Gastroesophageal sphincter (tissue), 4 donors: Measurements from ENCODE around the gene LETM1. TPM values are rescaled to one million over a fixed set of nuclear protein-coding genes. Genes with fewer than 3 reads are reported as not detected.

Experiments used
- ATAC-seq: fragments of 150-250 bp; one replicate; pipeline ENCODE4 v1.9.1; 2016; ENCODE audit warnings: mild to moderate bottlenecking, moderate library complexity
- H3K27ac ChIP-seq, 4 donors: fragments of 200-600 bp; sonication (generic) in 3 of 4; 1 replicate in 3 of 4; 2 replicates in 1 of 4; pipeline ENCODE4 v1.5.1; 2016 to 2019
- H3K27me3 ChIP-seq: fragments of 200-600 bp; sonication (generic); one replicate; pipeline ENCODE4 v1.5.1; 2019
- H3K36me3 ChIP-seq, 2 donors: fragments of 200-600 bp; sonication (generic); one replicate each; pipeline ENCODE4 v1.5.1; 2019; ENCODE audit warnings: control low read depth in 1 of 2
- H3K4me1 ChIP-seq, 3 donors: fragments of 200-600 bp; sonication (generic); 1 replicate in 2 of 3; 2 replicates in 1 of 3; pipeline ENCODE4 v1.5.1; 2016 to 2019; ENCODE audit warnings: control low read depth in 2 of 3
- H3K4me3 ChIP-seq, 2 donors: fragments of 200-600 bp; sonication (generic); one replicate each; pipeline ENCODE4 v1.5.1; 2019; ENCODE audit warnings: mild to moderate bottlenecking in 1 of 2, moderate library complexity in 1 of 2
- H3K9me3 ChIP-seq, 3 donors: fragments of 200-600 bp; sonication (generic); one replicate each; pipeline ENCODE4 v1.5.1; 2017 to 2019; ENCODE audit warnings: control low read depth in 2 of 3
- EP300 ChIP-seq: sonication (generic); formaldehyde crosslinking; IDR thresholded peaks from one replicate; pipeline ENCODE4 v1.6.1; 2017; ENCODE audit warnings: antibody characterized with exemption, mild to moderate bottlenecking
- POLR2A ChIP-seq, 2 donors: fragments of 450-650 bp; IDR thresholded peaks; one replicate each; pipeline ENCODE4 v1.6.1; 2017; ENCODE audit warnings: antibody characterized with exemption in 2 of 2, mild to moderate bottlenecking in 2 of 2, moderate library complexity in 1 of 2
- POLR2AphosphoS5 ChIP-seq: sonication (generic); formaldehyde crosslinking; IDR thresholded peaks from one replicate; pipeline ENCODE4 v1.6.1; 2017; ENCODE audit warnings: antibody characterized with exemption
- WGBS, 2 donors: methylation state at CpG; one replicate each; pipeline ENCODE4 v1.1.5; 2018; ENCODE audit warnings: low coverage in 1 of 2; 5-methylcytosine and 5-hydroxymethylcytosine counted together
- total RNA-seq, 4 donors: library from RNA; depleted of rRNA; stranded (reverse); fragments of >200 nt; gene quantifications; one replicate each; pipeline ENCODE4 v1.1.0, GENCODE V29; 2016
- TF ChIP-seq, protein P1 (sequence below), 4 experiments: fragments of 200-600 bp in 2 of 4; fragments of 450-650 bp in 2 of 4; sonication (generic) in 1 of 4; IDR thresholded peaks; one replicate each; pipeline ENCODE4 v1.5.1; 2017 to 2019; ENCODE audit warnings: antibody characterized with exemption in 4 of 4, mild to moderate bottlenecking in 2 of 4, moderate library complexity in 2 of 4

Gene LETM1
- total RNA-seq, 4 donors from 2014 or later, result 24.0 to 29.2 (median 26.9) TPM

DNA sequence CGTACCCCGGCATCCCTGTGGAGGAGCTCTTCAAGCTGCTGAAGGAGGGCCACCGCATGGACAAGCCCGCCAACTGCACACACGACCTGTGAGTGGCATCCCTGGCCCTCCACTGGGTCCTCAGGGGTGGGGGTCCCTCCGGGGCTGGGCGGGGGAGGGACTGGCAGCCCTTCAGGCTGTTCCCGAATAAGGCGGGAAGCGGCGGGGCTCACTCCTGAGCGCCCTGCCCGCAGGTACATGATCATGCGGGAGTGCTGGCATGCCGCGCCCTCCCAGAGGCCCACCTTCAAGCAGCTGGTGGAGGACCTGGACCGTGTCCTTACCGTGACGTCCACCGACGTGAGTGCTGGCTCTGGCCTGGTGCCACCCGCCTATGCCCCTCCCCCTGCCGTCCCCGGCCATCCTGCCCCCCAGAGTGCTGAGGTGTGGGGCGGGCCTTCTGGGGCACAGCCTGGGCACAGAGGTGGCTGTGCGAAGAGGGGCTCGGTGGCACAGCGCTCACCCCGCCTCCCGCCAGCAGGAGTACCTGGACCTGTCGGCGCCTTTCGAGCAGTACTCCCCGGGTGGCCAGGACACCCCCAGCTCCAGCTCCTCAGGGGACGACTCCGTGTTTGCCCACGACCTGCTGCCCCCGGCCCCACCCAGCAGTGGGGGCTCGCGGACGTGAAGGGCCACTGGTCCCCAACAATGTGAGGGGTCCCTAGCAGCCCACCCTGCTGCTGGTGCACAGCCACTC lies 49.2 kb downstream of the LETM1 start:
- Histone ChIP-seq H3K27ac (no peak overlapping the region), H3K36me3 (peaks cover 0 to 11% of the 10 kb centered on the region in 2 donors), H3K27me3 (peaks cover 21% of the 10 kb centered on the region), H3K4me3 (no peak overlapping the region), H3K4me1 (no peaks in the 10 kb centered on the region), H3K9me3 (no peaks in the 10 kb centered on the region)
- WGBS, 2 donors, result no CpG with 5 or more reads among the region's 41 CpGs
- TF ChIP-seq POLR2AphosphoS5, result no peak
- TF ChIP-seq, protein P1, sequence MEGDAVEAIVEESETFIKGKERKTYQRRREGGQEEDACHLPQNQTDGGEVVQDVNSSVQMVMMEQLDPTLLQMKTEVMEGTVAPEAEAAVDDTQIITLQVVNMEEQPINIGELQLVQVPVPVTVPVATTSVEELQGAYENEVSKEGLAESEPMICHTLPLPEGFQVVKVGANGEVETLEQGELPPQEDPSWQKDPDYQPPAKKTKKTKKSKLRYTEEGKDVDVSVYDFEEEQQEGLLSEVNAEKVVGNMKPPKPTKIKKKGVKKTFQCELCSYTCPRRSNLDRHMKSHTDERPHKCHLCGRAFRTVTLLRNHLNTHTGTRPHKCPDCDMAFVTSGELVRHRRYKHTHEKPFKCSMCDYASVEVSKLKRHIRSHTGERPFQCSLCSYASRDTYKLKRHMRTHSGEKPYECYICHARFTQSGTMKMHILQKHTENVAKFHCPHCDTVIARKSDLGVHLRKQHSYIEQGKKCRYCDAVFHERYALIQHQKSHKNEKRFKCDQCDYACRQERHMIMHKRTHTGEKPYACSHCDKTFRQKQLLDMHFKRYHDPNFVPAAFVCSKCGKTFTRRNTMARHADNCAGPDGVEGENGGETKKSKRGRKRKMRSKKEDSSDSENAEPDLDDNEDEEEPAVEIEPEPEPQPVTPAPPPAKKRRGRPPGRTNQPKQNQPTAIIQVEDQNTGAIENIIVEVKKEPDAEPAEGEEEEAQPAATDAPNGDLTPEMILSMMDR (IDR thresholded peaks at IDR 0.05), result no peak
- no peak for TF ChIP-seq POLR2A (IDR thresholded peaks at IDR 0.05)
- TF ChIP-seq EP300, result no peak
- no peak for ATAC-seq

DNA sequence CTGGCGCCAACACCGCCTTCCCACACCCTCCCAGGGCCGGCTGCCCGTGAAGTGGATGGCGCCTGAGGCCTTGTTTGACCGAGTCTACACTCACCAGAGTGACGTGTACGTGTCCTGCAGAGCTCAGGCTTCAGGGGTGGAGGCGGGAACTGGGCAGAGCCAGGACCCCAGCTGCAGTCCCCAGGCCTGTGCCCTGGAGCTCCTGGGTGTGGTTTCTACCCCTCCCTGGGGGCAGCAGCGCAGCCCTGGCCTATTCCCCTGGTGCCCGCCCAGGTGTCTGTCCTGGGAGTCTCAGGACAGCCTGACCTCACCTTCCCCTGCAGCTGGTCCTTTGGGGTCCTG lies 49.8 kb downstream of the LETM1 start:
- Histone ChIP-seq H3K27me3 (peaks cover 21% of the 10 kb centered on the region), H3K4me1 (no peaks in the 10 kb centered on the region), H3K36me3 (peaks cover 0 to 5% of the 10 kb centered on the region in 2 donors), H3K27ac (no peak overlapping the region), H3K4me3 (no peak overlapping the region), H3K9me3 (no peaks in the 10 kb centered on the region)
- no peak for ATAC-seq
- no CpG with 5 or more reads among the region's 11 CpGs for WGBS, 2 donors
- TF ChIP-seq EP300 (no peak), POLR2AphosphoS5 (no peak), POLR2A (IDR thresholded peaks at IDR 0.05) (no peak)
- TF ChIP-seq, protein P1 (IDR thresholded peaks at IDR 0.05), result no peak

DNA sequence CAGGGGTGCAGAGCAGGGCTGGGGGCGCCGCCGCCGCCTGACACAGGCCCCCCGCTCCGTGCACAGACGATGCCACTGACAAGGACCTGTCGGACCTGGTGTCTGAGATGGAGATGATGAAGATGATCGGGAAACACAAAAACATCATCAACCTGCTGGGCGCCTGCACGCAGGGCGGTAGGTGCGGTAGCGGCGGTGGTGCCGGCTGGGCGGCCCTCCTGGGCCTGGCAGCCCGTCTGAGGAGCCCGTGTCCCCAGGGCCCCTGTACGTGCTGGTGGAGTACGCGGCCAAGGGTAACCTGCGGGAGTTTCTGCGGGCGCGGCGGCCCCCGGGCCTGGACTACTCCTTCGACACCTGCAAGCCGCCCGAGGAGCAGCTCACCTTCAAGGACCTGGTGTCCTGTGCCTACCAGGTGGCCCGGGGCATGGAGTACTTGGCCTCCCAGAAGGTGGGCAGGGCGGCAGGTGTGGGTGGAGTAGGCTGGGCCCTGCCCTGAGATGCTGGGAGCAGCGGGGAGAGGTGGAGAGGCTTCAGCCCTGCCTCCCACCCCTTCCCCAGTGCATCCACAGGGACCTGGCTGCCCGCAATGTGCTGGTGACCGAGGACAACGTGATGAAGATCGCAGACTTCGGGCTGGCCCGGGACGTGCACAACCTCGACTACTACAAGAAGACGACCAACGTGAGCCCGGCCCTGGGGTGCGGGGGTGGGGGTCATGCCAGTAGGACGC lies 50.3 kb downstream of the LETM1 start:
- H3K27me3 ChIP-seq, result peaks cover 24% of the 10 kb centered on the region
- no peaks in the 10 kb centered on the region for H3K9me3 ChIP-seq
- H3K4me1 ChIP-seq, result no peaks in the 10 kb centered on the region
- WGBS, 2 donors, result no CpG with 5 or more reads among the region's 47 CpGs
- H3K27ac ChIP-seq, result no peak overlapping the region
- no peak overlapping the region for H3K4me3 ChIP-seq
- no peak for ATAC-seq
- H3K36me3 ChIP-seq, result peaks cover 0 to under 1% of the 10 kb centered on the region in 2 donors
- no peak for TF ChIP-seq POLR2AphosphoS5

DNA sequence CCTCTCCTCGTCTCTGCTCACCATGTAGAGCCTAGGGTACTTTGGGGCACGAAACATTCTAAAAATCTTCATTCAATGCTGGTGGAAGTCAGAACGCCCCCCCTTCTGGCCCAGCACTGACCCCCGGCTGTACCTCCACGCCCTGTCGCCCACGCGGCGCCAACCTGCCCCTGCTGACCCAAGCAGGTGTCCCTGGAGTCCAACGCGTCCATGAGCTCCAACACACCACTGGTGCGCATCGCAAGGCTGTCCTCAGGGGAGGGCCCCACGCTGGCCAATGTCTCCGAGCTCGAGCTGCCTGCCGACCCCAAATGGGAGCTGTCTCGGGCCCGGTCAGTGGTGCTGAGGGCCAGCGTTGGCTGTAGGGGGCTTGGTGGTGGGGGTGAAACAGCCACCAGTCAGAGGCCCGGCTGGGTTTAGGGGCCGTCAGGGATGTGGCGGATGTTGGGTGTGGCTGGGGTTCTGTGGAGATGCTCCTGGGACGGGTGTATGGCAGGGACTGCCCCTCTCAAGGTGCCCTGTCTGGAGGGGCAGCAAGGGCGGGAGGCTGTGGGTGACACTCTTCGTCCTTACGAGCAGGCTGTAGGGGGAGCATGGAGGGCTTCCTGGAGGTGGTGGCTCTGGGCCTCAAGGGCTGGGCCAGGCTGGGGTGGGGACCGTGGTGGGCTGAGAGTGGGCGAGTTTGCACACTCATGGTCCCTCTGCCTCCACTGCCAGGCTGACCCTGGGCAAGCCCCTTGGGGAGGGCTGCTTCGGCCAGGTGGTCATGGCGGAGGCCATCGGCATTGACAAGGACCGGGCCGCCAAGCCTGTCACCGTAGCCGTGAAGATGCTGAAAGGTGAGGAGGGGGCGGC lies 51.1 kb downstream of the LETM1 start:
- no peaks in the 10 kb centered on the region for H3K36me3 ChIP-seq
- no peak overlapping the region for H3K27ac ChIP-seq
- H3K9me3 ChIP-seq, result no peaks in the 10 kb centered on the region
- TF ChIP-seq POLR2A (IDR thresholded peaks at IDR 0.05), result no peak
- TF ChIP-seq EP300, result no peak
- no peak for TF ChIP-seq POLR2AphosphoS5
- TF ChIP-seq, protein P1 (IDR thresholded peaks at IDR 0.05), result no peak
- H3K27me3 ChIP-seq, result peaks cover 32% of the 10 kb centered on the region
- no peak for ATAC-seq
- no peak overlapping the region for H3K4me3 ChIP-seq
- 90% methylated on average over 2 of the region's 37 CpGs; no CpG with 5 or more reads in 1 of the 2 donors for WGBS, 2 donors
- H3K4me1 ChIP-seq, result no peaks in the 10 kb centered on the region
